HepG2 (cell line): ENCODE data around the gene ASB16. TPM values are rescaled to one million over a fixed set of nuclear protein-coding genes. Genes with fewer than 3 reads are reported as not detected.

Source experiments
- ATRX ChIP-seq: sonication (generic); formaldehyde crosslinking; IDR thresholded peaks from 2 replicates; pipeline ENCODE4 v1.4.0; 2020; ENCODE audit warnings: missing genetic modification reagents, borderline replicate concordance
- CEBPG ChIP-seq: IDR thresholded peaks from 2 replicates; pipeline ENCODE4 v1.6.1; 2016
- ERF ChIP-seq: IDR thresholded peaks from 2 replicates; pipeline ENCODE4 v1.6.1; 2018; ENCODE audit warnings: missing biosample characterization, missing genetic modification reagents
- FOSL2 ChIP-seq: sonication (generic); formaldehyde crosslinking; IDR thresholded peaks from 2 replicates; pipeline ENCODE4 v1.4.0; 2020; ENCODE audit warnings: missing genetic modification reagents
- KAT7 ChIP-seq: IDR thresholded peaks from 2 replicates; pipeline ENCODE4 v1.6.1; 2018; ENCODE audit warnings: borderline replicate concordance, missing compliant biosample characterization
- NR2F2 ChIP-seq: IDR thresholded peaks from 2 replicates; pipeline ENCODE4 v1.6.1; 2012; ENCODE audit warnings: low read depth, inconsistent platforms, borderline replicate concordance
- PCBP1 ChIP-seq: fragments of 200-400 bp; formaldehyde crosslinking; IDR thresholded peaks from 2 replicates; pipeline ENCODE4 v1.6.1; 2017; ENCODE audit warnings: mild to moderate bottlenecking, low read depth, low read length, borderline replicate concordance
- PCBP2 ChIP-seq: fragments of 200-400 bp; formaldehyde crosslinking; optimal IDR thresholded peaks from 2 replicates; pipeline ENCODE3; 2018; ENCODE audit warnings: low read length, low read depth; ENCODE audit not compliant: poor library complexity, severe bottlenecking
- RXRA ChIP-seq: sonication (generic); formaldehyde crosslinking; IDR thresholded peaks from 2 replicates; pipeline ENCODE4 v1.5.1; 2020; ENCODE audit warnings: missing genetic modification reagents
- SOX6 ChIP-seq, 2 experiments: fragments of 450-650 bp in 1 of 2; sonication (generic) in 1 of 2; formaldehyde crosslinking in 1 of 2; IDR thresholded peaks; 2 replicates each; pipeline versions ENCODE4 v1.4.0 to v1.6.1; 2017 to 2020; ENCODE audit warnings: antibody characterized with exemption in 1 of 2, mild to moderate bottlenecking in 1 of 2, missing genetic modification reagents in 1 of 2
- SP4 ChIP-seq: sonication (generic); formaldehyde crosslinking; IDR thresholded peaks from 2 replicates; pipeline ENCODE4 v1.8.1; 2023; ENCODE audit warnings: mild to moderate bottlenecking, missing genetic modification reagents
- TFE3 ChIP-seq: IDR thresholded peaks from 2 replicates; pipeline ENCODE4 v1.6.1; 2016
- TOE1 ChIP-seq: sonication (generic); formaldehyde crosslinking; IDR thresholded peaks from 2 replicates; pipeline ENCODE4 v1.4.0; 2020; ENCODE audit warnings: mild to moderate bottlenecking, missing genetic modification reagents
- ZBTB34 ChIP-seq: sonication (generic); formaldehyde crosslinking; IDR thresholded peaks from 2 replicates; pipeline ENCODE4 v1.8.0; 2022; ENCODE audit warnings: mild to moderate bottlenecking, missing genetic modification reagents
- ZNF282 ChIP-seq: fragments of 450-650 bp; IDR thresholded peaks from 2 replicates; pipeline ENCODE4 v1.6.1; 2018; ENCODE audit not compliant: partially characterized antibody
- ZNF607 ChIP-seq: sonication (generic); formaldehyde crosslinking; IDR thresholded peaks from 2 replicates; pipeline ENCODE4 v1.5.1; 2020; ENCODE audit warnings: missing genetic modification reagents, mild to moderate bottlenecking, borderline replicate concordance
- ZNF609 ChIP-seq: sonication (generic); formaldehyde crosslinking; IDR thresholded peaks from 2 replicates; pipeline ENCODE4 v1.4.0; 2020; ENCODE audit warnings: mild to moderate bottlenecking, missing genetic modification reagents, borderline replicate concordance
- ZNF776 ChIP-seq: sonication (generic); formaldehyde crosslinking; IDR thresholded peaks from 2 replicates; pipeline ENCODE4 v1.4.0; 2020; ENCODE audit warnings: mild to moderate bottlenecking, missing genetic modification reagents
- ZNF788 ChIP-seq: sonication (generic); formaldehyde crosslinking; IDR thresholded peaks from 2 replicates; pipeline ENCODE4 v1.5.0; 2020; ENCODE audit warnings: mild to moderate bottlenecking, missing genetic modification reagents, borderline replicate concordance
- polyA plus RNA-seq, 8 experiments: library from polyadenylated mRNA; depleted of rRNA in 3 of 8; stranded (reverse) in 7 of 8; unstranded in 1 of 8; fragments of >200 nt; fragmentation: Illumina TruSeq in 4 of 8; extraction: Trizol in 4 of 8; gene quantifications; 2 replicates each; pipeline versions ENCODE4 v1.2.1 to v1.2.3, GENCODE V29; 2011 to 2016; ENCODE audit warnings: low read depth in 4 of 8, missing spikeins in 1 of 8, mixed read lengths in 1 of 8; ENCODE audit not compliant: insufficient read depth in 1 of 8
- total RNA-seq, 5 experiments: library from RNA; depleted of rRNA; stranded (reverse); fragments of >200 nt; fragmentation: Illumina TruSeq; extraction: Trizol; gene quantifications; 2 replicates each; pipeline ENCODE4 v1.2.3, GENCODE V29; 2016; ENCODE audit warnings: low read depth in 1 of 5
- TF ChIP-seq, protein P1 (sequence below): sonication (generic); formaldehyde crosslinking; IDR thresholded peaks from 2 replicates; pipeline ENCODE4 v1.5.0; 2020; ENCODE audit warnings: missing genetic modification reagents

The ASB16 gene
- total and polyA plus RNA-seq, 2 of the 13 experiments (the other 11 are each of a cell fraction or from before 2014, with no cell fraction given), result 0.07 TPM; not detected in 1

DNA sequence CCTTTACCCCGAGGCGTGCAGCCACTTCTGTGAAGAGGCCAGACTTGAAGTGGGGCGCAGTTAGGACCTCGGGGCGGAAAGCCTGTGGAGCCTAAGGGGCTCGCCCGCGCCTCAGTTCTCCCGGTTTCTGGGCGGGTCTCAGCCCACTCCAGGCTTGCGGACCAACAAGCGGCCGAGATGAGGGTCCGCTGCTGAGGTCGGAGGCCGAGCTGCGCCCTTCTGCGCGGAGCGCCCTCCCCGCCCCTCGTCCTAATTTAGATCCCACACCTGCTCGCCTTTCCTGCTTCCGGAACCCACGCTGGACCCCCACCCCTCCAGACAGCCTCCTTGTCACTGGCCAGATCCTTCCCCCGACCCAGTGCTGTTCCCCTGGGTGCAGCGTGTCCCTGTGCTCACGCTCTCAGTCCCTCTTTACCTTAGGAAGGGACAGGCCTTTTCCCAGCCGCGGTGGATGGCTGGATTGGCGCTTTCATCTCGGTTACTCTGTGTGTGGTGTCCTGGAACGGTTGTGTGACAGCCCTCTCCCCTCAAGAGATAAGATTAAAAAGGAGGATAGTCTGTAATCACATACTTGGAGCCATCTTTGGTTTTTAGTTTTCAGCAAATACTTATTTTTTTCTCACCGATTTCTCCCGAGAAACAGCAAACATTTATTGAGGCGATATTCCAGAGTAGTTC is 30.1 kb downstream of the ASB16 start (continued):
- TF ChIP-seq ZNF609 (CRISPR knock-in tag) (peak; percentile 37; the same call in 1 of the 2 replicates), TFE3 (CRISPR knock-in tag) (no peak), ERF (CRISPR knock-in tag) (no peak; the same call in 1 of the 2 replicates), SP4 (CRISPR knock-in tag) (peak; percentile 67), TOE1 (CRISPR knock-in tag) (no peak), CEBPG (CRISPR knock-in tag) (no peak), RXRA (CRISPR knock-in tag) (peak; percentile 66; the same call in 1 of the 2 replicates), SOX6 (IDR thresholded peaks at IDR 0.05) (no peak), SOX6 (CRISPR knock-in tag; IDR thresholded peaks at IDR 0.05) (no peak), PCBP1 (0 out of 2 replicates have a peak, but pooled peaks have one; percentile 62), ATRX (CRISPR knock-in tag) (no peak), ZNF607 (CRISPR knock-in tag) (no peak), PCBP2 (no peak), FOSL2 (peak; percentile 9; the same call in 1 of the 2 replicates), ZNF788 (CRISPR knock-in tag) (peak; percentile 59; the same call in 1 of the 2 replicates), ZNF776 (CRISPR knock-in tag) (no peak), KAT7 (CRISPR knock-in tag) (0 out of 2 replicates have a peak, but pooled peaks have one; percentile 25), NR2F2 (no peak), ZNF282 (no peak), ZBTB34 (CRISPR knock-in tag) (no peak)
- TF ChIP-seq, protein P1, sequence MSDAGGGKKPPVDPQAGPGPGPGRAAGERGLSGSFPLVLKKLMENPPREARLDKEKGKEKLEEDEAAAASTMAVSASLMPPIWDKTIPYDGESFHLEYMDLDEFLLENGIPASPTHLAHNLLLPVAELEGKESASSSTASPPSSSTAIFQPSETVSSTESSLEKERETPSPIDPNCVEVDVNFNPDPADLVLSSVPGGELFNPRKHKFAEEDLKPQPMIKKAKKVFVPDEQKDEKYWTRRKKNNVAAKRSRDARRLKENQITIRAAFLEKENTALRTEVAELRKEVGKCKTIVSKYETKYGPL (CRISPR knock-in tag), result no peak
